Endothelial cell of umbilical vein (primary cell): Measurements from ENCODE around the gene CATSPER3. TPM values are rescaled to one million over a fixed set of nuclear protein-coding genes. Genes with fewer than 3 reads are reported as not detected.

Experiments
- BruUV-seq: library from RNA; stranded (reverse); fragments of 400-500 nt; replicated peaks from 2 replicates; lab custom pipeline; 2021; lab: Mats Ljungman, UMichigan
- CTCF ChIA-PET: fragments of 300-600, 350-600 bp; sonication (Branson Sonifier 250); formaldehyde crosslinking; loops from one replicate; lab custom pipeline; 2021; ENCODE audit warnings: antibody characterized with exemption, inconsistent platforms; lab: Charles Lee
- POLR2A ChIA-PET: fragments of 300-600, 350-600 bp; sonication (Branson Sonifier 250); formaldehyde crosslinking; loops from one replicate; lab custom pipeline; 2021; ENCODE audit warnings: antibody characterized with exemption, inconsistent platforms; lab: Charles Lee
- DNase-seq: peaks from one replicate; pipeline ENCODE4 v3.0.0-alpha.2; 2011; ENCODE audit warnings: low read depth, low spot score
- FAIRE-seq: peaks from 2 replicates; lab custom pipeline; 2011; peaks lifted over from hg19 to GRCh38; lab: Jason Lieb, UNC
- H2AFZ ChIP-seq: 2 replicates; pipeline ENCODE4 v1.6.0; 2012; ENCODE audit warnings: low read depth, low read length, control low read depth, inconsistent platforms
- H3K27ac ChIP-seq: 2 replicates; pipeline ENCODE4 v1.5.1; 2011; ENCODE audit warnings: low read depth, mild to moderate bottlenecking, control low read depth, low read length, moderate library complexity; ENCODE audit not compliant: insufficient read depth
- H3K27me3 ChIP-seq, 2 experiments: 2 replicates each; pipeline versions ENCODE4 v1.6.0 to v1.6.1; 2011; ENCODE audit warnings: low read length in 2 of 2, mixed read lengths in 1 of 2; ENCODE audit not compliant: control insufficient read depth in 2 of 2, insufficient read depth in 2 of 2
- H3K36me3 ChIP-seq, 2 experiments: 2 replicates in 1 of 2; 3 replicates in 1 of 2; pipeline ENCODE4 v1.5.1; 2011; ENCODE audit warnings: low read length in 2 of 2, mild to moderate bottlenecking in 1 of 2, moderate library complexity in 1 of 2; ENCODE audit not compliant: control insufficient read depth in 2 of 2, insufficient read depth in 2 of 2; ENCODE audit errors: extremely low read depth in 1 of 2
- H3K4me1 ChIP-seq: 3 replicates; pipeline ENCODE4 v1.5.1; 2011; ENCODE audit warnings: mild to moderate bottlenecking, low read length; ENCODE audit not compliant: control insufficient read depth, insufficient read depth; ENCODE audit errors: extremely low read depth
- H3K4me2 ChIP-seq: 2 replicates; pipeline ENCODE4 v1.6.1; 2011; ENCODE audit warnings: low read length, control low read depth, mixed read lengths; ENCODE audit not compliant: insufficient read depth
- H3K4me3 ChIP-seq, 3 experiments: fragments of 200-600 bp in 1 of 3; sonication (generic), shearing (Covaris generic) in 1 of 3; replicated peaks in 1 of 3; 2 replicates each; pipeline ENCODE4 v1.5.1; 2011 to 2016; ENCODE audit warnings: control low read depth in 3 of 3, low read length in 3 of 3, mild to moderate bottlenecking in 2 of 3, inconsistent platforms in 1 of 3, low read depth in 1 of 3, moderate library complexity in 1 of 3; ENCODE audit not compliant: insufficient read depth in 1 of 3
- H3K79me2 ChIP-seq: 2 replicates; pipeline ENCODE4 v1.6.0; 2012; ENCODE audit warnings: low read length, inconsistent platforms; ENCODE audit not compliant: control insufficient read depth, insufficient read depth
- H3K9ac ChIP-seq: replicated peaks from 2 replicates; pipeline ENCODE3; 2011; ENCODE audit warnings: low read length, control low read depth; ENCODE audit not compliant: insufficient read depth; ENCODE audit errors: extremely low read depth
- H3K9me1 ChIP-seq: replicated peaks from 3 replicates; pipeline ENCODE4 v1.6.0; 2011; ENCODE audit warnings: mild to moderate bottlenecking, low read length; ENCODE audit not compliant: control insufficient read depth, insufficient read depth; ENCODE audit errors: extremely low read depth
- H3K9me3 ChIP-seq: replicated peaks from 2 replicates; pipeline ENCODE4 v1.5.1; 2012; ENCODE audit warnings: low read length, inconsistent platforms; ENCODE audit not compliant: control insufficient read depth, insufficient read depth
- H4K20me1 ChIP-seq: replicated peaks from 2 replicates; pipeline ENCODE3; 2011; ENCODE audit warnings: mild to moderate bottlenecking, low read length; ENCODE audit not compliant: control insufficient read depth, insufficient read depth; ENCODE audit errors: extremely low read depth
- CTCF ChIP-seq, 2 donors: IDR thresholded peaks; 1 replicate in 1 of 2; 2 replicates in 1 of 2; pipeline ENCODE4 v1.5.1; 2011; ENCODE audit warnings: low read length in 2 of 2, mild to moderate bottlenecking in 2 of 2, moderate library complexity in 2 of 2, control low read depth in 1 of 2, inconsistent platforms in 1 of 2, low read depth in 1 of 2; ENCODE audit not compliant: insufficient read depth in 1 of 2; ENCODE audit errors: extremely low read depth in 1 of 2
- EZH2 ChIP-seq: IDR thresholded peaks from 2 replicates; pipeline ENCODE4 v1.6.1; 2012; ENCODE audit warnings: borderline replicate concordance, low read depth, mild to moderate bottlenecking, moderate library complexity, low read length, inconsistent platforms; ENCODE audit not compliant: severe bottlenecking
- FOS ChIP-seq: IDR thresholded peaks from 2 replicates; pipeline ENCODE4 v1.6.1; 2011; ENCODE audit warnings: mild to moderate bottlenecking, low read length, moderate library complexity, borderline replicate concordance; ENCODE audit not compliant: insufficient read depth
- GATA2 ChIP-seq: IDR thresholded peaks from 2 replicates; pipeline ENCODE4 v1.7.0; 2011; ENCODE audit warnings: low read depth, mild to moderate bottlenecking, moderate library complexity, mixed read lengths, low read length; ENCODE audit not compliant: insufficient read length, insufficient read depth
- JUN ChIP-seq: IDR thresholded peaks from 2 replicates; pipeline ENCODE4 v1.6.1; 2011; ENCODE audit warnings: borderline replicate concordance, low read depth; ENCODE audit not compliant: insufficient read length, insufficient read depth
- MAX ChIP-seq: IDR thresholded peaks from 2 replicates; pipeline ENCODE4 v1.6.1; 2011; ENCODE audit not compliant: insufficient read depth, insufficient read length
- MYC ChIP-seq: IDR thresholded peaks from one replicate; pipeline ENCODE4 v1.6.1; 2011; ENCODE audit warnings: mild to moderate bottlenecking, low read depth, low read length
- POLR2AphosphoS5 ChIP-seq: IDR thresholded peaks from 2 replicates; pipeline ENCODE4 v1.6.1; 2012; ENCODE audit warnings: low read depth, mild to moderate bottlenecking, control low read depth, low read length, moderate library complexity; ENCODE audit not compliant: insufficient read depth
- dilution Hi-C: fragments of 300-500 bp; cut with MboI; formaldehyde crosslinking; loops from one replicate; pipeline ENCODE4 v1.15.0; 2019; ENCODE audit warnings: low sequenced_read_pairs; ENCODE audit not compliant: extremely low pct_ligation_motif_present
- intact Hi-C: fragments of 100-400 bp; cut with micrococcal nuclease; formaldehyde crosslinking; loops from one replicate; pipeline ENCODE4 v1.10.0; 2022
- polyA plus RNA-seq, 4 experiments: library from polyadenylated mRNA; depleted of rRNA in 3 of 4; stranded (reverse) in 3 of 4; unstranded in 1 of 4; fragments of >200 nt; gene quantifications; 2 replicates each; pipeline versions ENCODE4 v1.2.1 to v1.2.3, GENCODE V29; 2011 to 2012; ENCODE audit warnings: missing spikeins in 1 of 4
- total RNA-seq: library from RNA; stranded (reverse); gene quantifications from 2 replicates; pipeline ENCODE4 v1.2.3, GENCODE V29; 2021

CATSPER3 gene
- total and polyA plus RNA-seq, 2 donors (not counting 3 experiments of a cell fraction or from before 2014, with no cell fraction given), result 0.43 to 0.71 TPM

GRCh38 chr5:135018457-135018856, 50.8 kb downstream of the CATSPER3 start:
- Histone ChIP-seq H3K4me1 (no peaks in the 10 kb centered on the region), H3K9me3 (no peaks in the 10 kb centered on the region), H3K4me2 (no peak overlapping the region), H3K4me3 (no peak overlapping the region), H3K27ac (no peak overlapping the region), H3K36me3 (no peaks in the 10 kb centered on the region), H4K20me1 (no peaks in the 10 kb centered on the region), H3K79me2 (no peaks in the 10 kb centered on the region), H3K9me1 (no peaks in the 10 kb centered on the region), H3K27me3 (peaks cover 4 to 9% of the 10 kb centered on the region in 2 experiments), H3K9ac (no peak overlapping the region), H2AFZ (no peak overlapping the region)
- no peak for TF ChIP-seq FOS
- no peak for TF ChIP-seq JUN
- TF ChIP-seq CTCF (IDR thresholded peaks at IDR 0.05; ENCODE audit: extremely low read depth in 1 of 2, insufficient read depth in 1 of 2, low read depth in 1 of 2, low read length in 2 of 2), result no peak
- no peak for TF ChIP-seq GATA2
- no peak for TF ChIP-seq MYC
- no peak for TF ChIP-seq MAX
- no peak for TF ChIP-seq POLR2AphosphoS5
- no peak for TF ChIP-seq EZH2
- BruUV-seq, result no TSS peak
- intact Hi-C loops (no loop called here), dilution Hi-C loops (no loop called here)
- no peak for DNase-seq
- CTCF ChIA-PET, result interaction anchor here (1.3 kb wide), 1 partner anchor 542 kb away, joined by 3 read pairs; no protein-coding TSS in a partner anchor
- no peak for FAIRE-seq
- POLR2A ChIA-PET, result no interaction called here
